ENCODE data around the gene C9orf40. TPM values are rescaled to one million over a fixed set of nuclear protein-coding genes. Genes with fewer than 3 reads are reported as not detected.

C9orf40 gene
- total RNA-seq (2014; rRNA removed; shearing (Covaris generic)), result 13.2 and 13.9 TPM in 2 replicates

- peak within 1 kb of the TSS; percentile 91 for H3K4me3 ChIP-seq (ENCODE audit: insufficient read depth, low read depth, low read length)
These were observed at the start of gene C9orf40 for GRCh38 chr9:74952201-74953151. TSS of gene C9orf40 (minus strand) at chr9:74952912. CDS start at chr9:74952611, 301 bp downstream.

GRCh38 chr9:75001719-75002421 is 49.2 kb upstream of the C9orf40 start:
- peaks cover 4% of the 10 kb centered on the region for H3K36me3 ChIP-seq (replicated peaks; ENCODE audit: control insufficient read depth, insufficient read depth, low read length)
- DNase-seq, result peak; percentile 15
- H3K4me3 ChIP-seq (ENCODE audit: insufficient read depth, low read depth, low read length), result no peak overlapping the region
- no peaks in the 10 kb centered on the region for H3K27me3 ChIP-seq (ENCODE audit: control insufficient read depth, insufficient read depth, low read length)

More at GRCh38 chr9:74952201-74953151, at the start of gene C9orf40:
- Histone ChIP-seq H3K27me3 (ENCODE audit: control insufficient read depth, insufficient read depth, low read length) (no peaks in the 10 kb centered on the region), H3K36me3 (replicated peaks; ENCODE audit: control insufficient read depth, insufficient read depth, low read length) (no peaks in the 10 kb centered on the region)
- peak; percentile 90 for DNase-seq

- Histone ChIP-seq H3K27me3 (ENCODE audit: control insufficient read depth, insufficient read depth, low read length) (no peaks in the 10 kb centered on the region), H3K36me3 (replicated peaks; ENCODE audit: control insufficient read depth, insufficient read depth, low read length) (peaks cover 9% of the 10 kb centered on the region), H3K4me3 (ENCODE audit: insufficient read depth, low read depth, low read length) (no peak overlapping the region)
- no peak for DNase-seq
These were observed 48.1 kb upstream of the C9orf40 start for GRCh38 chr9:75000835-75001234.

- DNase-seq, result no peak
- Histone ChIP-seq H3K4me3 (ENCODE audit: insufficient read depth, low read depth, low read length) (no peak overlapping the region), H3K36me3 (replicated peaks; ENCODE audit: control insufficient read depth, insufficient read depth, low read length) (no peaks in the 10 kb centered on the region), H3K27me3 (ENCODE audit: control insufficient read depth, insufficient read depth, low read length) (no peaks in the 10 kb centered on the region)
These were observed 32.3 kb upstream of the C9orf40 start for GRCh38 chr9:74985041-74985440.

- no peaks in the 10 kb centered on the region for H3K36me3 ChIP-seq (replicated peaks; ENCODE audit: control insufficient read depth, insufficient read depth, low read length)
- DNase-seq, result no peak
- no peak overlapping the region for H3K4me3 ChIP-seq (ENCODE audit: insufficient read depth, low read depth, low read length)
- H3K27me3 ChIP-seq (ENCODE audit: control insufficient read depth, insufficient read depth, low read length), result no peaks in the 10 kb centered on the region
These were observed 31.0 kb upstream of the C9orf40 start for GRCh38 chr9:74983709-74984108.

GRCh38 chr9:74979844-74980243 is 27.1 kb upstream of the C9orf40 start:
- H3K36me3 ChIP-seq (replicated peaks; ENCODE audit: control insufficient read depth, insufficient read depth, low read length), result no peaks in the 10 kb centered on the region
- no peak for DNase-seq
- H3K4me3 ChIP-seq (ENCODE audit: insufficient read depth, low read depth, low read length), result no peak overlapping the region
- no peaks in the 10 kb centered on the region for H3K27me3 ChIP-seq (ENCODE audit: control insufficient read depth, insufficient read depth, low read length)

- Histone ChIP-seq H3K4me3 (ENCODE audit: insufficient read depth, low read depth, low read length) (no peak overlapping the region), H3K27me3 (ENCODE audit: control insufficient read depth, insufficient read depth, low read length) (no peaks in the 10 kb centered on the region), H3K36me3 (replicated peaks; ENCODE audit: control insufficient read depth, insufficient read depth, low read length) (no peaks in the 10 kb centered on the region)
- no peak for DNase-seq
These were observed 24.6 kb upstream of the C9orf40 start for GRCh38 chr9:74977287-74977686.

GRCh38 chr9:74975538-74975937 is 22.8 kb upstream of the C9orf40 start:
- DNase-seq, result no peak
- Histone ChIP-seq H3K4me3 (ENCODE audit: insufficient read depth, low read depth, low read length) (no peak overlapping the region), H3K36me3 (replicated peaks; ENCODE audit: control insufficient read depth, insufficient read depth, low read length) (no peaks in the 10 kb centered on the region), H3K27me3 (ENCODE audit: control insufficient read depth, insufficient read depth, low read length) (no peaks in the 10 kb centered on the region)

- Histone ChIP-seq H3K36me3 (replicated peaks; ENCODE audit: control insufficient read depth, insufficient read depth, low read length) (no peaks in the 10 kb centered on the region), H3K27me3 (ENCODE audit: control insufficient read depth, insufficient read depth, low read length) (no peaks in the 10 kb centered on the region), H3K4me3 (ENCODE audit: insufficient read depth, low read depth, low read length) (no peak overlapping the region)
- DNase-seq, result no peak
These were observed 21.8 kb upstream of the C9orf40 start for GRCh38 chr9:74974558-74974957.

- no peak for DNase-seq
- Histone ChIP-seq H3K36me3 (replicated peaks; ENCODE audit: control insufficient read depth, insufficient read depth, low read length) (no peaks in the 10 kb centered on the region), H3K27me3 (ENCODE audit: control insufficient read depth, insufficient read depth, low read length) (no peaks in the 10 kb centered on the region), H3K4me3 (ENCODE audit: insufficient read depth, low read depth, low read length) (no peak overlapping the region)
These were observed 21.0 kb upstream of the C9orf40 start for GRCh38 chr9:74973714-74974113.

- H3K36me3 ChIP-seq (replicated peaks; ENCODE audit: control insufficient read depth, insufficient read depth, low read length), result no peaks in the 10 kb centered on the region
- H3K27me3 ChIP-seq (ENCODE audit: control insufficient read depth, insufficient read depth, low read length), result no peaks in the 10 kb centered on the region
- H3K4me3 ChIP-seq (ENCODE audit: insufficient read depth, low read depth, low read length), result no peak overlapping the region
- no peak for DNase-seq
These were observed 10.3 kb upstream of the C9orf40 start for GRCh38 chr9:74963056-74963455.

GRCh38 chr9:74961496-74961895 is 8.8 kb upstream of the C9orf40 start:
- H3K27me3 ChIP-seq (ENCODE audit: control insufficient read depth, insufficient read depth, low read length), result no peaks in the 10 kb centered on the region
- H3K36me3 ChIP-seq (replicated peaks; ENCODE audit: control insufficient read depth, insufficient read depth, low read length), result no peaks in the 10 kb centered on the region
- no peak for DNase-seq
- H3K4me3 ChIP-seq (ENCODE audit: insufficient read depth, low read depth, low read length), result no peak overlapping the region

- Histone ChIP-seq H3K36me3 (replicated peaks; ENCODE audit: control insufficient read depth, insufficient read depth, low read length) (no peaks in the 10 kb centered on the region), H3K4me3 (ENCODE audit: insufficient read depth, low read depth, low read length) (no peak overlapping the region), H3K27me3 (ENCODE audit: control insufficient read depth, insufficient read depth, low read length) (no peaks in the 10 kb centered on the region)
- no peak for DNase-seq
These were observed 7.8 kb upstream of the C9orf40 start for GRCh38 chr9:74960561-74960960.

- DNase-seq, result no peak
- no peaks in the 10 kb centered on the region for H3K36me3 ChIP-seq (replicated peaks; ENCODE audit: control insufficient read depth, insufficient read depth, low read length)
- no peaks in the 10 kb centered on the region for H3K27me3 ChIP-seq (ENCODE audit: control insufficient read depth, insufficient read depth, low read length)
- H3K4me3 ChIP-seq (ENCODE audit: insufficient read depth, low read depth, low read length), result no peak overlapping the region
These were observed 5.9 kb upstream of the C9orf40 start for GRCh38 chr9:74958587-74958986.

GRCh38 chr9:74953235-74953751 is 581 bp upstream of the C9orf40 start:
- peak overlapping the region; percentile 91 for H3K4me3 ChIP-seq (ENCODE audit: insufficient read depth, low read depth, low read length)
- no peak for DNase-seq
- no peaks in the 10 kb centered on the region for H3K27me3 ChIP-seq (ENCODE audit: control insufficient read depth, insufficient read depth, low read length)
- no peaks in the 10 kb centered on the region for H3K36me3 ChIP-seq (replicated peaks; ENCODE audit: control insufficient read depth, insufficient read depth, low read length)
